Gastrocnemius medialis (tissue), 4 donors: Measurements from ENCODE around the gene POLR1H. TPM values are rescaled to one million over a fixed set of nuclear protein-coding genes. Genes with fewer than 3 reads are reported as not detected.

Experiments used
- ATAC-seq, 2 donors: fragments of 150-250 bp; one replicate each; pipeline ENCODE4 v1.9.1; 2016
- DNase-seq, 2 donors: peaks; one replicate each; pipeline ENCODE4 v3.0.0-alpha.2; 2019
- H3K27ac ChIP-seq, 4 donors: fragments of 200-600 bp; sonication (generic); 1 replicate in 1 of 4; 2 replicates in 3 of 4; pipeline ENCODE4 v1.5.1; 2016 to 2018; ENCODE audit warnings: mild to moderate bottlenecking in 2 of 4, moderate library complexity in 1 of 4
- H3K27me3 ChIP-seq, 3 donors: fragments of 200-600 bp; sonication (generic) in 2 of 3; 1 replicate in 1 of 3; 2 replicates in 2 of 3; pipeline versions ENCODE4 v1.5.1 to v1.6.0; 2016 to 2019; ENCODE audit warnings: mild to moderate bottlenecking in 1 of 3, moderate library complexity in 1 of 3
- H3K36me3 ChIP-seq, 2 donors: fragments of 200-600 bp; sonication (generic) in 1 of 2; one replicate each; pipeline ENCODE4 v1.5.1; 2017 to 2018
- H3K4me1 ChIP-seq, 2 donors: fragments of 200-600 bp; sonication (generic) in 1 of 2; one replicate each; pipeline ENCODE4 v1.5.1; 2016 to 2017; ENCODE audit warnings: mild to moderate bottlenecking in 2 of 2
- H3K4me3 ChIP-seq, 4 donors: fragments of 200-600 bp; sonication (generic) in 3 of 4; 1 replicate in 1 of 4; 2 replicates in 3 of 4; pipeline ENCODE4 v1.5.1; 2016 to 2019; ENCODE audit warnings: mild to moderate bottlenecking in 2 of 4
- H3K9me3 ChIP-seq, 3 donors: fragments of 200-600 bp; sonication (generic) in 2 of 3; 1 replicate in 1 of 3; 2 replicates in 2 of 3; pipeline ENCODE4 v1.5.1; 2016 to 2019
- CTCF ChIP-seq, 5 experiments: fragments of 450-650 bp in 3 of 5; fragments of 200-600 bp in 2 of 5; sonication (generic) in 2 of 5; IDR thresholded peaks in 4 of 5; conservative IDR thresholded peaks in 1 of 5; 1 replicate in 4 of 5; 2 replicates in 1 of 5; pipeline ENCODE4 v1.5.1; 2016 to 2019; ENCODE audit warnings: antibody characterized with exemption in 5 of 5, mild to moderate bottlenecking in 3 of 5, moderate library complexity in 3 of 5
- POLR2A ChIP-seq, 2 donors: fragments of 450-650 bp; IDR thresholded peaks; one replicate each; pipeline ENCODE4 v1.6.1; 2017; ENCODE audit warnings: antibody characterized with exemption in 2 of 2, mild to moderate bottlenecking in 2 of 2, moderate library complexity in 2 of 2
- in situ Hi-C, 4 donors: fragments of 200-750 bp; cut with MboI; loops; one replicate each; pipeline versions ENCODE4 v1.15.0 to v1.8.0; 2017; ENCODE audit warnings: low sequenced_read_pairs in 4 of 4
- intact Hi-C: fragments of 100-400 bp; cut with DNase I; formaldehyde crosslinking; loops from one replicate; pipeline ENCODE4 v1.15.1; 2023; ENCODE audit warnings: low total_unique reads
- total RNA-seq, 4 donors: library from RNA; depleted of rRNA; stranded (reverse); fragments of >200 nt; gene quantifications; one replicate each; pipeline versions ENCODE4 v1.1.0 to v1.2.3, GENCODE V29; 2016

Gene POLR1H
- total RNA-seq, 4 donors from 2014 or later = 23.8 to 41.6 (median 27.9) TPM

- Histone ChIP-seq H3K27me3 (no peaks in the 10 kb centered on the region), H3K4me1 (peaks cover 0 to 10% of the 10 kb centered on the region in 2 donors), H3K36me3 (no peaks in the 10 kb centered on the region), H3K4me3 (no peak overlapping the region), H3K9me3 (no peaks in the 10 kb centered on the region), H3K27ac (no peak overlapping the region)
- TF ChIP-seq CTCF (IDR thresholded peaks at IDR 0.05 in 4 of 5, conservative IDR thresholded peaks at IDR 0.05 in 1 of 5) = no peak
- no peak for TF ChIP-seq POLR2A (IDR thresholded peaks at IDR 0.05)
- in situ Hi-C loops (no loop called here), intact Hi-C loops (no loop called here)
- DNase-seq = no peak
- no peak for ATAC-seq
Observed at GRCh38 chr6:30042914-30043313, 18.2 kb upstream of the POLR1H start.

- TF ChIP-seq CTCF (IDR thresholded peaks at IDR 0.05 in 4 of 5, conservative IDR thresholded peaks at IDR 0.05 in 1 of 5) (no peak), POLR2A (IDR thresholded peaks at IDR 0.05) (no peak)
- Histone ChIP-seq H3K36me3 (no peaks in the 10 kb centered on the region), H3K27me3 (no peaks in the 10 kb centered on the region), H3K4me3 (no peak overlapping the region), H3K27ac (no peak overlapping the region), H3K4me1 (peaks cover 0 to 10% of the 10 kb centered on the region in 2 donors), H3K9me3 (no peaks in the 10 kb centered on the region)
- intact Hi-C loops (no loop called here), in situ Hi-C loops (no loop called here)
- ATAC-seq (no peak), DNase-seq (no peak)
Observed at GRCh38 chr6:30043744-30044143, 17.3 kb upstream of the POLR1H start.

GRCh38 chr6:30044630-30045029, 16.4 kb upstream of the POLR1H start:
- Histone ChIP-seq H3K4me3 (no peak overlapping the region), H3K27ac (no peak overlapping the region), H3K36me3 (no peaks in the 10 kb centered on the region), H3K9me3 (no peaks in the 10 kb centered on the region), H3K27me3 (no peaks in the 10 kb centered on the region), H3K4me1 (peaks cover 0 to 10% of the 10 kb centered on the region in 2 donors)
- in situ Hi-C loops (no loop called here), intact Hi-C loops (no loop called here)
- ATAC-seq = no peak
- no peak for DNase-seq
- no peak for TF ChIP-seq POLR2A (IDR thresholded peaks at IDR 0.05)
- TF ChIP-seq CTCF (IDR thresholded peaks at IDR 0.05 in 4 of 5, conservative IDR thresholded peaks at IDR 0.05 in 1 of 5) = no peak

GRCh38 chr6:30047220-30047619, 13.8 kb upstream of the POLR1H start:
- TF ChIP-seq POLR2A (IDR thresholded peaks at IDR 0.05) (no peak), CTCF (IDR thresholded peaks at IDR 0.05 in 4 of 5, conservative IDR thresholded peaks at IDR 0.05 in 1 of 5) (no peak)
- ATAC-seq (no peak), DNase-seq (no peak)
- Histone ChIP-seq H3K9me3 (no peaks in the 10 kb centered on the region), H3K27ac (no peak overlapping the region), H3K4me3 (no peak overlapping the region), H3K36me3 (no peaks in the 10 kb centered on the region), H3K4me1 (peaks cover 0 to 6% of the 10 kb centered on the region in 2 donors), H3K27me3 (no peaks in the 10 kb centered on the region)
- intact Hi-C loops (no loop called here), in situ Hi-C loops (no loop called here)

GRCh38 chr6:30053682-30054081, 7.4 kb upstream of the POLR1H start:
- Histone ChIP-seq H3K36me3 (peaks cover 0 to 32% of the 10 kb centered on the region in 2 donors), H3K4me1 (no peaks in the 10 kb centered on the region), H3K27ac (no peak overlapping the region), H3K9me3 (no peaks in the 10 kb centered on the region), H3K27me3 (no peaks in the 10 kb centered on the region), H3K4me3 (no peak overlapping the region)
- no peak for ATAC-seq
- in situ Hi-C loops (loop anchor here in 2 of 4 donors (25.0 kb wide), 1 partner anchor 284 kb away; the partner anchor contains the start of genes RPP21 (in 2 of the 2) and TRIM39 (in 2 of the 2)), intact Hi-C loops (no loop called here)
- TF ChIP-seq POLR2A (IDR thresholded peaks at IDR 0.05) = no peak
- TF ChIP-seq CTCF (IDR thresholded peaks at IDR 0.05 in 4 of 5, conservative IDR thresholded peaks at IDR 0.05 in 1 of 5) = no peak
- no peak for DNase-seq
